Ascending aorta (tissue), 2 donors: Measurements from ENCODE around the gene G0S2. TPM values are rescaled to one million over a fixed set of nuclear protein-coding genes. Genes with fewer than 3 reads are reported as not detected.

ENCODE experiments used
- DNase-seq, 2 donors: peaks; one replicate each; pipeline ENCODE4 v3.0.0-alpha.2; 2019; ENCODE audit warnings: low spot score in 2 of 2
- H3K27ac ChIP-seq, 2 donors: fragments of 200-600 bp; sonication (generic); one replicate each; pipeline ENCODE4 v1.5.1; 2016 to 2017; ENCODE audit warnings: mild to moderate bottlenecking in 1 of 2
- H3K27me3 ChIP-seq: fragments of 200-600 bp; sonication (generic); one replicate; pipeline ENCODE4 v1.5.1; 2017
- H3K36me3 ChIP-seq, 2 donors: fragments of 200-600 bp; sonication (generic); one replicate each; pipeline ENCODE4 v1.5.1; 2016
- H3K4me1 ChIP-seq, 2 donors: fragments of 200-600 bp; sonication (generic); one replicate each; pipeline ENCODE4 v1.5.1; 2016 to 2017; ENCODE audit warnings: mild to moderate bottlenecking in 1 of 2
- H3K4me3 ChIP-seq, 2 donors: fragments of 200-600 bp; sonication (generic); one replicate each; pipeline ENCODE4 v1.5.1; 2016 to 2017; ENCODE audit warnings: mild to moderate bottlenecking in 1 of 2
- H3K9me3 ChIP-seq, 2 donors: fragments of 200-600 bp; sonication (generic); one replicate each; pipeline ENCODE4 v1.5.1; 2016
- intact Hi-C: fragments of 100-400 bp; cut with DNase I; formaldehyde crosslinking; loops from one replicate; pipeline ENCODE4 v1.15.1; 2023
- total RNA-seq: library from RNA; depleted of rRNA; stranded (reverse); fragments of >200 nt; gene quantifications from one replicate; pipeline ENCODE4 v1.1.0, GENCODE V29; 2016
- TF ChIP-seq, protein P1 (sequence below), 3 experiments: fragments of 200-600 bp in 2 of 3; fragments of 450-650 bp in 1 of 3; sonication (generic) in 2 of 3; IDR thresholded peaks; one replicate each; pipeline ENCODE4 v1.5.1; 2016 to 2019; ENCODE audit warnings: antibody characterized with exemption in 3 of 3, mild to moderate bottlenecking in 1 of 3, moderate library complexity in 1 of 3

Gene G0S2
- total RNA-seq, 1 donor from 2014 or later = 15.1 TPM

DNA sequence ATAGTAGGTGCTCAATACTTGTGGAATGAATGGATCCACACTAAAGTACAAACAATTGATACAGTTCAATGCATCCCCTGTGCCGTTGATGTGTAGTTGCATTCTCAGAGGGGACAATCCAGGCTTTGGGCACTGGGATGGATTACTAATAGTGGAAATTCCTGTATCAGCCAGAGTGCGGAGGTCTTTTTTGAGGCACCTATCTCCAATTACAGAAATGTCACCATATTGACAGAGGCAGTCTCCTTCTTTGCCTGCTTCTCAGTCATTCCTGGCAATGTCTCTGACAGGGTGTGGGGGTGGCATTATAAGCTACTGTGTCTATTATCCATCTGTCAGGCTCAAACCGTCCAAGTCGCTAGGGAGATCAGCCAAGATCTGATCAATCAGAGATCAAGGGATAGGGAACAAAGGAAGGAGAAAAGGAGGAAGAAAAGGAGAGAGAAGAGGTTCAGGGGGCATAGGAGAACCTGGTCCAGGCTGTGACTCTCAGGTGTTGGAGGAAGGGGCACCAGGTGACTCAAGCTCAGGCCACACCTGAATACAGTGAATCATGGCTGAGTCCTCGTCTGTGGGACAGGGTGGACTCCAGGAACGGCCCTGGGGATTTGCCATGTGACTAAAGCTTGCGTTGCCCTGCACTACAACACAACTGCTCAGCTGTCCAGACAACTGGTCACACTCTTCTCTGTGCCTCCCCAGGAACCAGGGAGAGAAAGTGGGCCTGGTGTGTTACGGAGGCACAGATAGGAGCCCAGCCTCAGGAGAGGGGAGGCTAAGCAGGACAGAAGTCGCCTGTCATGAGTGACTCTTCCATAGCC is 19.6 kb upstream of the G0S2 start:
- intact Hi-C loops = no loop called here
- Histone ChIP-seq H3K27ac (no peak overlapping the region), H3K9me3 (no peaks in the 10 kb centered on the region), H3K36me3 (no peaks in the 10 kb centered on the region), H3K4me3 (no peak overlapping the region), H3K27me3 (no peaks in the 10 kb centered on the region), H3K4me1 (peaks cover 0 to 11% of the 10 kb centered on the region in 2 donors)
- TF ChIP-seq, protein P1, sequence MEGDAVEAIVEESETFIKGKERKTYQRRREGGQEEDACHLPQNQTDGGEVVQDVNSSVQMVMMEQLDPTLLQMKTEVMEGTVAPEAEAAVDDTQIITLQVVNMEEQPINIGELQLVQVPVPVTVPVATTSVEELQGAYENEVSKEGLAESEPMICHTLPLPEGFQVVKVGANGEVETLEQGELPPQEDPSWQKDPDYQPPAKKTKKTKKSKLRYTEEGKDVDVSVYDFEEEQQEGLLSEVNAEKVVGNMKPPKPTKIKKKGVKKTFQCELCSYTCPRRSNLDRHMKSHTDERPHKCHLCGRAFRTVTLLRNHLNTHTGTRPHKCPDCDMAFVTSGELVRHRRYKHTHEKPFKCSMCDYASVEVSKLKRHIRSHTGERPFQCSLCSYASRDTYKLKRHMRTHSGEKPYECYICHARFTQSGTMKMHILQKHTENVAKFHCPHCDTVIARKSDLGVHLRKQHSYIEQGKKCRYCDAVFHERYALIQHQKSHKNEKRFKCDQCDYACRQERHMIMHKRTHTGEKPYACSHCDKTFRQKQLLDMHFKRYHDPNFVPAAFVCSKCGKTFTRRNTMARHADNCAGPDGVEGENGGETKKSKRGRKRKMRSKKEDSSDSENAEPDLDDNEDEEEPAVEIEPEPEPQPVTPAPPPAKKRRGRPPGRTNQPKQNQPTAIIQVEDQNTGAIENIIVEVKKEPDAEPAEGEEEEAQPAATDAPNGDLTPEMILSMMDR (IDR thresholded peaks at IDR 0.05) = no peak
- no peak for DNase-seq

DNA sequence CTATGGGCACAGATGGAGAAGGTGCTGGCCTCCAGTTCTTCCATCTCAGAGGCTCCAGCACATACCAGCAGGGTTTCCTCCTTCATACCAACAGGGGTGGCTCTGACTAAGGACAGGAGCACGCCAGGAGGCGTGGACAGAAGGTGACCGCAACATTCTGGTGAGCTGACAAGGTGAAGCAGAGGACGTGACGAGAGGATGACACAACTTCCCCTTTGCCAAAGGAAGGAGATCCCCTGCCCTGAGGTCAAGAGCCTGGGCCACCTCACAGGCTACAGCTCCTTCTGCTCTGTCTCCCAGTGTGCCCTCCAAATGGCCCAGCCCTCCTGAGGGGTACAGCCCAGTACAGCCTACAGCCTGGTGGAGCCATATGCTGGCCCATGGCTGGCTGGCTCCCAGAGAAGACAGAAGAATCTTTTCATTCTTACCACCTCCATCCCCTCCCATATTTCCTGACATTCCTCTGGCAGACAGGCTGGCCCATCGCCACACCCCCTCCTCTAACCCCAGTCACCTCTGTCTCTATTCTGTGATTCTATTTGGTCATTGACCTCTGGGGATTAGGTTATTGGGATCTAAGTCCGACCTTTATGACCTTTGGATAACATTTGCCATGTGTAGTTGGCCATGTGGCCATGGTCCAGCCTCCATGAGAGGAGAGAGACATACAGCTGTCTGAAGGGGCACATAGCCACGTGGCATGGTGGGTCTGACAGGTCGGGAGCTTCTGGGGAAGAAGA is 17.9 kb upstream of the G0S2 start:
- Histone ChIP-seq H3K27ac (no peak overlapping the region), H3K4me1 (peaks cover 0 to 9% of the 10 kb centered on the region in 2 donors), H3K9me3 (no peaks in the 10 kb centered on the region), H3K27me3 (no peaks in the 10 kb centered on the region), H3K4me3 (no peak overlapping the region), H3K36me3 (no peaks in the 10 kb centered on the region)
- intact Hi-C loops = no loop called here
- TF ChIP-seq, protein P1 (IDR thresholded peaks at IDR 0.05) = no peak
- no peak for DNase-seq

DNA sequence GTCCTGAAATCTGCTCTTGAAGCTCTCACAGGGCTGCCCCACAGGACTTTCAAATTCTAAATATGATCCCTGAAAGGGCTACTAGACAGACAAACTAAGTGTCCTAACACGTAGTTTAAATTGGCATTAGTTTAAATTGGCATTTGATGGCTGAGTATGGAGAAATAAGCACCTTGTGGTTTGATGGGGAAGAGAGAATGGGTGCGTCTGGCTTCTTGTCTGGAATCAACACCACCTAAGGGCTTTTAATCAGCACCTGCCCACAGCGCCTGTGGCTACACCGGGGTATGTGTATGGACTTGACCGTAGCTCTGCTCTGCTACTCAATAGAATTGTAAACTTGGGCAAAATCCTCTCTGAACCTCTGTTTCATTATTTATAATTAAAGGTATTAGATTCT is 17.3 kb upstream of the G0S2 start:
- TF ChIP-seq, protein P1 (IDR thresholded peaks at IDR 0.05) = no peak
- Histone ChIP-seq H3K4me1 (peaks cover 0 to 5% of the 10 kb centered on the region in 2 donors), H3K27me3 (no peaks in the 10 kb centered on the region), H3K4me3 (no peak overlapping the region), H3K9me3 (no peaks in the 10 kb centered on the region), H3K27ac (no peak overlapping the region), H3K36me3 (no peaks in the 10 kb centered on the region)
- no peak for DNase-seq
- intact Hi-C loops = no loop called here

DNA sequence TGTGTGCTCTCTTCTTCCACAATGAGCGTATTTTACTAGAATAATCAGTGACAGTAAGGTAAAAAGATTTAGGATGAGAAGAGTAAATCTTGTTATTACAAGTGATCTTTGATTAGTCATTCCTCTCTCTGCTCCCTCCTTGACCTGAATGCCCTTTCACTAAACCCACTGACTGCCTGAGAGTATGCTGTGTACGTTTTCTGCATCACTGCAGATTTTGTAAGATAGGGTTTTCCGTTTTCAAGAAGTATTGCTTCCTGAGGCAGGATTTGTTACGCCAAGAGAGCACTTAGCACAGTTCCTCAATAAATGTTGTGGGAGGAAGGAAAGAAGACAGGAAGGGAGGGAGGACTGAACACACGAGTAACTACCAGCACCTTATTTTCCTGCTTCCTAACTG is 15.3 kb upstream of the G0S2 start:
- TF ChIP-seq, protein P1 (IDR thresholded peaks at IDR 0.05) = no peak
- Histone ChIP-seq H3K27ac (no peak overlapping the region), H3K4me1 (no peaks in the 10 kb centered on the region), H3K36me3 (no peaks in the 10 kb centered on the region), H3K4me3 (no peak overlapping the region), H3K9me3 (no peaks in the 10 kb centered on the region), H3K27me3 (no peaks in the 10 kb centered on the region)
- intact Hi-C loops = no loop called here
- no peak for DNase-seq

DNA sequence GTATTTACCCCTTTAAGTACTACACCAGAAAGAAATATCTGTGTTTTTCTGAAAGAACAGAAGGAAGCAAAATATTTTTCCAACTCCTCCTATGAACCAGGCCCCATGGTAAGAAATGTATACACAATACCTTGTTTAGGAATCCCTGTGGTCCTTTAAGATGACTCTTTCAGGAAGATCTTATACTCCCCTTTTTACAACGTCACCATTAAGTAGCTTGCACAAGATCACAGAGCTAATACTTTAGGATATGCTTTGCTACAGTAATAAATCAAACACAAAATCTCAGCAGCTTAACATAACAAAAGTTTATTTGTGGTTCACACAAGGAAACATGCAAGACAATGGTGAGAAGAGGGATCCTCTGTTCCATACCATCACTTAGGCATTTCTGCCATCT is 14.1 kb upstream of the G0S2 start:
- H3K4me3 ChIP-seq = no peak overlapping the region
- no peak for DNase-seq
- intact Hi-C loops = no loop called here
- H3K36me3 ChIP-seq = no peaks in the 10 kb centered on the region
- no peak overlapping the region for H3K27ac ChIP-seq
- no peaks in the 10 kb centered on the region for H3K9me3 ChIP-seq
- no peaks in the 10 kb centered on the region for H3K27me3 ChIP-seq
- TF ChIP-seq, protein P1 (IDR thresholded peaks at IDR 0.05) = no peak
- H3K4me1 ChIP-seq = no peaks in the 10 kb centered on the region
